ENCODE results near the gene FAM241A. TPM values are rescaled to one million over a fixed set of nuclear protein-coding genes. Genes with fewer than 3 reads are reported as not detected.

Gene FAM241A
- total and polyA plus RNA-seq, 2 of the 13 experiments (the other 11 are each of a cell fraction or from before 2014, with no cell fraction given), result 0.61 to 0.69 TPM

DNA sequence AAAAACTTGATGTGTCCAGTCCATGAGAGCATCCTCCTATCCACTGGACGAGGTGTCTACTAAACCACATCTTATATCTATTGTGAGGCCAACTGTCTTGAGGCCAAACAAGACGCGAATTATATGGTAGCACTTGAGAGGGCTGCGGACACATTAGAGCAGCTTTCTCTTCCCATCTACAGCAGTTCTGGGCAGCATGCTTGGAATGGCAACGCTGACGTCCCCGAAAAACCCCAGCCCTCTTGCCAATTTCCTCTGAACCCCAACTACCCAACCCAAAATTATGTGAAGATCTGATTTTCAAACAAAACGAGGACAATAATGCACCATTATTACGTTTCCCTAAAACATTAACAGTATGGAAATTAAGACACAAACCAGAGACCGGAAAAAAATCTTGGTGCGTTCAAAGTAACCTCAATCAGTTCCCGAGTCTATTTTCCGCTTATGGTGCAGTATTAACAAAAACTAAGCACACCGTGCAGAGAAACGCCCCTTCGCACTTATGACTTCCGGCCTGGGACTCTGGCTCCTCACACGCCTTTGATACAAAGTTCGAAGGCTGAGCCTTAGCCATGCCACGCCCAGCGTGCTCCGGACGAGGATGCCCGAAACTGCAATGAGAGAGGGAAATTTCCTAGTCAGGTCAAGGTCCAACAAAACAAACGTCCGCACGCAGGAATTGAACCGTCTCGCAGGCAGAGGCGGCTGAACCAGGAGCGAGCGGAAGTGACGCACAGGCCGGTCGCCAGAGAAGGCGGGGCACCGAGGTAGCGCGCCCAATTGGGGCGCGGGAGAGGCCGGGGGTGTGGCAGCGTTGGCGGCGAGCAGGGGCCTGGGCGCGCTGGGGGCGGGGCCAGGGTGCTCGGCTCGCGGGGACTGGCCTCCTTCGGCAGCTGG, 85.9 kb downstream of the FAM241A start (continued):
- TF ChIP-seq, protein P1, sequence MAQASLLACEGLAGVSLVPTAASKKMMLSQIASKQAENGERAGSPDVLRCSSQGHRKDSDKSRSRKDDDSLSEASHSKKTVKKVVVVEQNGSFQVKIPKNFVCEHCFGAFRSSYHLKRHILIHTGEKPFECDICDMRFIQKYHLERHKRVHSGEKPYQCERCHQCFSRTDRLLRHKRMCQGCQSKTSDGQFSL (CRISPR knock-in tag; IDR thresholded peaks at IDR 0.05), result no peak
- TF ChIP-seq ZNF232 (CRISPR knock-in tag; IDR thresholded peaks at IDR 0.05; ENCODE audit: borderline replicate concordance) (no peak), NFKB2 (CRISPR knock-in tag; IDR thresholded peaks at IDR 0.05; ENCODE audit: borderline replicate concordance) (0 out of 2 replicates have a peak, but pooled peaks have one; percentile 7), GLI4 (CRISPR knock-in tag; IDR thresholded peaks at IDR 0.05; ENCODE audit: borderline replicate concordance) (no peak; the same call in 1 of the 2 replicates), MEF2D (CRISPR knock-in tag; IDR thresholded peaks at IDR 0.05) (peak; percentile 89), ZNF274 (CRISPR knock-in tag; IDR thresholded peaks at IDR 0.05) (no peak), ZFP37 (CRISPR knock-in tag; IDR thresholded peaks at IDR 0.05; ENCODE audit: borderline replicate concordance) (peak; percentile 50; the same call in 1 of the 2 replicates), FLYWCH1 (CRISPR knock-in tag; IDR thresholded peaks at IDR 0.05) (no peak), ZNF292 (CRISPR knock-in tag; IDR thresholded peaks at IDR 0.05; ENCODE audit: borderline replicate concordance, low read depth) (no peak; the same call in 1 of the 2 replicates), SRSF4 (IDR thresholded peaks at IDR 0.05; ENCODE audit: low read depth, low read length, poor library complexity, severe bottlenecking) (peak; percentile 55), SOX5 (CRISPR knock-in tag; IDR thresholded peaks at IDR 0.05; ENCODE audit: borderline replicate concordance) (peak; percentile 74), HDAC2 (CRISPR knock-in tag; IDR thresholded peaks at IDR 0.05) (peak; percentile 83)
- TF ChIP-seq, protein P2, sequence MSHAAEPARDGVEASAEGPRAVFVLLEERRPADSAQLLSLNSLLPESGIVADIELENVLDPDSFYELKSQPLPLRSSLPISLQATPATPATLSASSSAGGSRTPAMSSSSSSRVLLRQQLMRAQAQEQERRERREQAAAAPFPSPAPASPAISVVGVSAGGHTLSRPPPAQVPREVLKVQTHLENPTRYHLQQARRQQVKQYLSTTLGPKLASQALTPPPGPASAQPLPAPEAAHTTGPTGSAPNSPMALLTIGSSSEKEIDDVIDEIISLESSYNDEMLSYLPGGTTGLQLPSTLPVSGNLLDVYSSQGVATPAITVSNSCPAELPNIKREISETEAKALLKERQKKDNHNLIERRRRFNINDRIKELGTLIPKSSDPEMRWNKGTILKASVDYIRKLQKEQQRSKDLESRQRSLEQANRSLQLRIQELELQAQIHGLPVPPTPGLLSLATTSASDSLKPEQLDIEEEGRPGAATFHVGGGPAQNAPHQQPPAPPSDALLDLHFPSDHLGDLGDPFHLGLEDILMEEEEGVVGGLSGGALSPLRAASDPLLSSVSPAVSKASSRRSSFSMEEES (CRISPR knock-in tag; IDR thresholded peaks at IDR 0.05), result peak; percentile 53; the same call in 1 of the 2 replicates
- TF ChIP-seq, protein P3, sequence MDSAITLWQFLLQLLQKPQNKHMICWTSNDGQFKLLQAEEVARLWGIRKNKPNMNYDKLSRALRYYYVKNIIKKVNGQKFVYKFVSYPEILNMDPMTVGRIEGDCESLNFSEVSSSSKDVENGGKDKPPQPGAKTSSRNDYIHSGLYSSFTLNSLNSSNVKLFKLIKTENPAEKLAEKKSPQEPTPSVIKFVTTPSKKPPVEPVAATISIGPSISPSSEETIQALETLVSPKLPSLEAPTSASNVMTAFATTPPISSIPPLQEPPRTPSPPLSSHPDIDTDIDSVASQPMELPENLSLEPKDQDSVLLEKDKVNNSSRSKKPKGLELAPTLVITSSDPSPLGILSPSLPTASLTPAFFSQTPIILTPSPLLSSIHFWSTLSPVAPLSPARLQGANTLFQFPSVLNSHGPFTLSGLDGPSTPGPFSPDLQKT (CRISPR knock-in tag; IDR thresholded peaks at IDR 0.05; ENCODE audit: borderline replicate concordance), result no peak
- TF ChIP-seq, protein P4, sequence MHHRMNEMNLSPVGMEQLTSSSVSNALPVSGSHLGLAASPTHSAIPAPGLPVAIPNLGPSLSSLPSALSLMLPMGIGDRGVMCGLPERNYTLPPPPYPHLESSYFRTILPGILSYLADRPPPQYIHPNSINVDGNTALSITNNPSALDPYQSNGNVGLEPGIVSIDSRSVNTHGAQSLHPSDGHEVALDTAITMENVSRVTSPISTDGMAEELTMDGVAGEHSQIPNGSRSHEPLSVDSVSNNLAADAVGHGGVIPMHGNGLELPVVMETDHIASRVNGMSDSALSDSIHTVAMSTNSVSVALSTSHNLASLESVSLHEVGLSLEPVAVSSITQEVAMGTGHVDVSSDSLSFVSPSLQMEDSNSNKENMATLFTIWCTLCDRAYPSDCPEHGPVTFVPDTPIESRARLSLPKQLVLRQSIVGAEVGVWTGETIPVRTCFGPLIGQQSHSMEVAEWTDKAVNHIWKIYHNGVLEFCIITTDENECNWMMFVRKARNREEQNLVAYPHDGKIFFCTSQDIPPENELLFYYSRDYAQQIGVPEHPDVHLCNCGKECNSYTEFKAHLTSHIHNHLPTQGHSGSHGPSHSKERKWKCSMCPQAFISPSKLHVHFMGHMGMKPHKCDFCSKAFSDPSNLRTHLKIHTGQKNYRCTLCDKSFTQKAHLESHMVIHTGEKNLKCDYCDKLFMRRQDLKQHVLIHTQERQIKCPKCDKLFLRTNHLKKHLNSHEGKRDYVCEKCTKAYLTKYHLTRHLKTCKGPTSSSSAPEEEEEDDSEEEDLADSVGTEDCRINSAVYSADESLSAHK (CRISPR knock-in tag; IDR thresholded peaks at IDR 0.05; ENCODE audit: borderline replicate concordance), result no peak
- TF ChIP-seq, protein P5, sequence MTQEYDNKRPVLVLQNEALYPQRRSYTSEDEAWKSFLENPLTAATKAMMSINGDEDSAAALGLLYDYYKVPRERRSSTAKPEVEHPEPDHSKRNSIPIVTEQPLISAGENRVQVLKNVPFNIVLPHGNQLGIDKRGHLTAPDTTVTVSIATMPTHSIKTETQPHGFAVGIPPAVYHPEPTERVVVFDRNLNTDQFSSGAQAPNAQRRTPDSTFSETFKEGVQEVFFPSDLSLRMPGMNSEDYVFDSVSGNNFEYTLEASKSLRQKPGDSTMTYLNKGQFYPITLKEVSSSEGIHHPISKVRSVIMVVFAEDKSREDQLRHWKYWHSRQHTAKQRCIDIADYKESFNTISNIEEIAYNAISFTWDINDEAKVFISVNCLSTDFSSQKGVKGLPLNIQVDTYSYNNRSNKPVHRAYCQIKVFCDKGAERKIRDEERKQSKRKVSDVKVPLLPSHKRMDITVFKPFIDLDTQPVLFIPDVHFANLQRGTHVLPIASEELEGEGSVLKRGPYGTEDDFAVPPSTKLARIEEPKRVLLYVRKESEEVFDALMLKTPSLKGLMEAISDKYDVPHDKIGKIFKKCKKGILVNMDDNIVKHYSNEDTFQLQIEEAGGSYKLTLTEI (CRISPR knock-in tag; conservative IDR thresholded peaks at IDR 0.05), result no peak
- TF ChIP-seq, protein P6, sequence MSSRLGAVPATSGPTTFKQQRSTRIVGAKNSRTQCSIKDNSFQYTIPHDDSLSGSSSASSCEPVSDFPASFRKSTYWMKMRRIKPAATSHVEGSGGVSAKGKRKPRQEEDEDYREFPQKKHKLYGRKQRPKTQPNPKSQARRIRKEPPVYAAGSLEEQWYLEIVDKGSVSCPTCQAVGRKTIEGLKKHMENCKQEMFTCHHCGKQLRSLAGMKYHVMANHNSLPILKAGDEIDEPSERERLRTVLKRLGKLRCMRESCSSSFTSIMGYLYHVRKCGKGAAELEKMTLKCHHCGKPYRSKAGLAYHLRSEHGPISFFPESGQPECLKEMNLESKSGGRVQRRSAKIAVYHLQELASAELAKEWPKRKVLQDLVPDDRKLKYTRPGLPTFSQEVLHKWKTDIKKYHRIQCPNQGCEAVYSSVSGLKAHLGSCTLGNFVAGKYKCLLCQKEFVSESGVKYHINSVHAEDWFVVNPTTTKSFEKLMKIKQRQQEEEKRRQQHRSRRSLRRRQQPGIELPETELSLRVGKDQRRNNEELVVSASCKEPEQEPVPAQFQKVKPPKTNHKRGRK (CRISPR knock-in tag; IDR thresholded peaks at IDR 0.05), result 0 out of 2 replicates have a peak, but pooled peaks have one; percentile 18
- TF ChIP-seq, protein P7, sequence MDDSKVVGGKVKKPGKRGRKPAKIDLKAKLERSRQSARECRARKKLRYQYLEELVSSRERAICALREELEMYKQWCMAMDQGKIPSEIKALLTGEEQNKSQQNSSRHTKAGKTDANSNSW (CRISPR knock-in tag; IDR thresholded peaks at IDR 0.05; ENCODE audit: borderline replicate concordance), result 0 out of 2 replicates have a peak, but pooled peaks have one; percentile 45

All from HepG2 (cell line).